C4-2B (cell line): ENCODE data around the gene GALNT14.

ENCODE experiments used
- CTCF ChIP-seq: fragments of 450-650 bp; conservative IDR thresholded peaks from 2 replicates; pipeline ENCODE4 v1.5.1; 2017; ENCODE audit warnings: mild to moderate bottlenecking
- ZFX ChIP-seq: fragments of 450-650 bp; IDR thresholded peaks from 2 replicates; pipeline ENCODE4 v1.6.1; 2017

DNA sequence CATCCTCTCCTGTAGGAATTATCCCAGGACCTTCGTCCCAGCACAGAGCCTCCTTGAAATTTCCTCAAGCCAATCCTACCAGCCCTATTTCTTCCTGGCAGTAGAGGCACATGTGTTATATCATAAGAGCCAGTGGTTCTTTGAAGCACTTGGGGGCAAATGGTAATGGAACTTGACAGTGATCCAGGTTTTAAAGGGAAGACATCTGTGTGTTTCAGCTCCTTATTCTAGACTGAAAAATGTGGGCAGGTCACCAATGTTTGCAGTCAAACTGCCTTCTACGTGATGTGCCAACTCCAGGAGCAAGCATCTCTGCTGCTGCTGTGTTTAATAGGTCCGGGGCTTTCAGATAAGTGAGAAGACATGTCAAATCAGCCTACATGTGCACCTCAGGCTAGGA is 157.1 kb downstream of the GALNT14 start:
- TF ChIP-seq CTCF (no peak), ZFX (no peak)
